Stimulated activated CD8-positive, alpha-beta memory T cell treated with anti-CD3 and anti-CD28 coated beads, Interleukin-15, amount 100 ng/mL, for 48 hours (primary cell): ENCODE results near the gene MAP3K4.
A peak's percentile ranks its signal among the peaks of the same experiment; 100 is the strongest.
"Not testable (repeated sequence)": the region's sequence is repeated elsewhere in the genome, so short reads cannot be mapped to it uniquely, and the experiment has no call there.

Experiments used
- DNase-seq, 2 donors: peaks; one replicate each; pipeline ENCODE4 v3.0.0-alpha.2; 2020; ENCODE audit warnings: low read depth in 2 of 2

The MAP3K4 gene

DNA sequence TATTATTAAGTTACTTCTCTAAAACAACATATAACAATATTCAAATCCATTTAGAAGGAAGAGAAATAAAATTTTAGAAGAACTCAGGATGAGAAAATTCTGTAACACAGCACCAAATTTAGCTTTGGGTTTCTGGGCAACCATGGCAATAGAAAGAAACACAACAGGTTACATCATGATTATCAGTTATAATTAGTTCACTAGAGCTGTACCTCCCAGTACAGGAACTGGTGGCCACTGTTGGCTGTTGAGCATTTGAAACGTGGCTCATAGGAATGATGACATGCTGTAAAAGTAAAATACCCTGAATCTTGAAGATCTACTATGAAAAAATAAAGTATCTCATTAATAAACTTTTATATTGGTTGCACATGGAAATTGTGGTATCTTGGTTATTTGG lies 23.7 kb upstream of the MAP3K4 start:
- no peak for DNase-seq

DNA sequence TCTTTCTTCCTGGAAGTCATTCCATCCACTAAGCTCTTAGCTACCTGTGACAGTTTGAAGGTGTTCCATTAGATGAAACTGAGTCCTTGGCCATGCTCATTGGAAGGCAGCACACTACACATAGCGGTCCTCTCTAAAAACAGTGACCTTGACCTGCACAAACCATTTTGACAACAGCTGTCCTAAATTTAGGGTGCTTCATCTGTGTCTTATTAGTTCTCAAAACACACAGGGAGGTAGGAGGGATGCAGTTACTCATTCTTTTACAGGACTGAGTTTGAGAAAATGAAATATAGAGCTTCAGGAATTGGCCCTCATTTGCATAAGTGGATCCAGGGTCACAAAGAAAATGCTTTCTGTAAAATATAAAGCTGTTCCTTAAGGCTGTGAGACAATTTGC lies 20.4 kb upstream of the MAP3K4 start:
- no peak for DNase-seq

DNA sequence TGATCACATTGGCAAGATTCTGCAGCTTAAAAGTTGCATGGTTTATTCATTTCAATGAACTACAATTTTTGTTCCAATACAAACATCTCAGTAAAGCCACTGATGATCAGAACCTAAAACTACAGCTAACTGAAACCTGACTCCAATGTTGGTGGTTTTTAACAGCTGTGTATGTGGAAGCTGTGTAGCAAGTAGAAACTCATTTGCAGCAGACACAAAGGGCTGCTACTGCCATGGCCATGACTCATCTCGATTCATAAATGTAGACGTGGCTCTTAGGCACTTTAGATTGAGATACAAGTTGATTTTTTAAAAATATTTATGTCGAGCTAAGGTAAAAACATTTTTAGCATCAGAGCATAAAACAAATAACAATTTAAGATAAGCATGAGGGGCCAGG lies 19.5 kb upstream of the MAP3K4 start:
- DNase-seq = no peak

DNA sequence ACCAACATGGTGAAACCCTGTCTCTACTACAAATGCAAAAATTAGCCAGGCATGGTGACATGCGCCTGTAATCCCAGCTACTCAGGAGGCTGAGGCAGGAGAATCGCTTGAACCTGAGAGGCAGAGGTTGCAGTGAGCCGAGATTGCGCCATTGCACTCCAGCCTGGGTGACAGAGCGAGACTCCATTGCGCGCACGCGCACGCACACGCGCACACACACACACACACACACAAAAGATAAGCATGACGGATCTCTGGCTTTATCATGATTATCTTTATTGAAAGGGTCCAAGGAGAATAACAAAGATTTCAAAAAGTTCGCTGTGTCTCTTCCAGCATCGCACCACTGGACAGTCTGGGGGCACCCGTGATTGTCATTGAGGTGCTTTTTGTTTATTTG lies 19.0 kb upstream of the MAP3K4 start:
- not testable (repeated sequence) for DNase-seq

DNA sequence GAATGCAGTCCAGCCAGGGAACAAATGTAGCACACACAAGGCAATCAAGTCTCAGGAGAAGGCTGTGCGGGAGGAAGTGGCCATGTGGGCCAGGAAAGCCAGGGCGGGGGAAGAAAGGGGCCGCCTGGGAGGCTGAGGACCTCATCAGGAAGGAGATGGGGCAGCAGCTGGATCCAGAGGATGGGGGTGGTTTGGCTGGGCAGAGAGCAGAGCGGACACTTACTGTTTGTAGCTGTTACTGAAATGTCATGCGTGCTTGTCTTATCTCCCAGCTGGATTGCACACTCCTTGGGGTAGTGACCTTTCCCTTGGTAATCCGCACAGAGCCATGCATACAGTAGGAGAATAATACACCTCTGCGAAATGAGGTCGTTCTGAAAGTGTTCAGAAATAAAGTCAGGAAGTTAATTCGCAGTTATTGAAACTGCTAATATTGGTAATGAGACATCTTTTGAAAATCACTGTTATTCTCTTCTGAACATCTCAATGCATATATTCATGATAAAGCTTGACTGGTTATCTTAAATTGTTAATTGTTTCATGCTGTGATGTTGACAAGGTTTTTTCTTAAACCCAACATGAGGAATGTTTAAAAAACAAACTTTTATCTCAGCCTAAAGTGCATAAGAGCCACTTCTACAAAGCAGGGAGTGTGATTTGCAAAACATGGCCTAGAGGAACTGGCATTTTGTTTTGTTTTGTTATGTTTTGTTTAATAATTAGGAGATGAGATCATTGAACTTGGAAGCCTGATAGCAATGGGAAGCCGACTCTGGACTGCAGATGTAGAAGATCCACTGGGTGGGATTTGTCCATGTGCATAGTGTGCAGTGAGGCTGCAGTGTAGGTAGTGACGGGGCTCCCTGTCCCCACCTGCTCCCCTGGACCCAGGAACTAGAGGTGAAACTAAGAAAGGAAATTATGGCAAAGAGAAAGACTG lies 18.0 kb upstream of the MAP3K4 start:
- DNase-seq = no peak

DNA sequence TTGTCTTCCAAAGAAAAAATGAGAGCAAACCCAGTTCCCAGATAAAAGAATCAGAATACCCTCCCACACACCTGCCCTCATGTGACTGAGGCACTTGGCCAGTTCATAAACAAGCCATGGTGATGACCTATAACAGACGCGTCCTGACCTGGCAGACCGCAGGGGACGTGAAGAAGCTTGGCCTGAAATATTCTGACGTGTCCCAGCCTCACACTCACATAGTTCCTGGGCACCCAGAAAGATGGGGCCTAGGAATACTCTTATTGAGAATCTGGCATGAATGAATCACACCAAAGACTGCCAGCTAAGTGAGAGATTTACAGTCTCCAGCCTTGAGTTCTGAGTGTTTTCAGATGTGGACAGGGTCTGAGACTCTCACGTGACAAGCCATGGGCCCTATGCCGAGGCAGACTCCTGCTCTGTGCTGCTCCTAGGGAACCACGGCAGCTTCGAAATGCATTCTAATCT lies 17.2 kb upstream of the MAP3K4 start:
- no peak for DNase-seq

DNA sequence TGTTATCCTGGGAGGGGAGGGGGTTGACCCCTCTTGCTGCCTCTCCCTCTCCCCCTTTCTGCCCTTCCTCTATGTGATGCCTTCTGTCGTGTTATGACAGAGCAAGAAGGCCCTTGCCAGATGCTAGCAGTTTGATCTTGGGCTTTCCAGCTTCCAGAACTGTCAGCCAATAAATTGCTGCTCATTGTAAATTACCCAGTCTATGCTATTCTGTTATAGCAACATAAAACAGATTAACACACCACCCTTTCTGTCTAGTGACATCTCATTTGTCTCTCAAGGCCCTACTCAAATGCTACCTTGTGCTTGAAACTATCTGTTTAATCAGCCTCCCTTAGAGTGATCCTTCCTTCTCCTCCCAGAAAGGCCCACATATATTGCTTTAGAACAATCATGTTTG lies 16.4 kb upstream of the MAP3K4 start:
- no peak for DNase-seq

DNA sequence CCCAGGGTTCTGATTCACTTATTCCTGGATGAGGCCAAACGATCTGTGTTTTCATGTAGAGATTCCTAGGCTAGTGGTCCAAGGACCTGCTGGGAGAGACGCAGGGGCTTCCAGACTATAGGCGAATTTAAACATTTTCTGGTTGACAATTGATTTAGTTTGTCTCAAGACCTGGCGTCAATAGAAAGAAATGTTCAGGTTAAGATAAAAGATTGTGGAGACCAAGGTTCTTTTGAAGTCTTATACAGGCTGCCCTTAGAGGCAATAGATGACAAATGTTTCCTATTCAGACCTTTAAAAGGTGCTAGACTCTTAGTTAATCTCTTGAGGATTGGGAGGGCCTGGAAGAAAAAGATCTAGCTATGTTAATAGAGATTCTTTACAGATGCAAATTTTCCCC lies 15.6 kb upstream of the MAP3K4 start:
- DNase-seq = not testable (repeated sequence)

DNA sequence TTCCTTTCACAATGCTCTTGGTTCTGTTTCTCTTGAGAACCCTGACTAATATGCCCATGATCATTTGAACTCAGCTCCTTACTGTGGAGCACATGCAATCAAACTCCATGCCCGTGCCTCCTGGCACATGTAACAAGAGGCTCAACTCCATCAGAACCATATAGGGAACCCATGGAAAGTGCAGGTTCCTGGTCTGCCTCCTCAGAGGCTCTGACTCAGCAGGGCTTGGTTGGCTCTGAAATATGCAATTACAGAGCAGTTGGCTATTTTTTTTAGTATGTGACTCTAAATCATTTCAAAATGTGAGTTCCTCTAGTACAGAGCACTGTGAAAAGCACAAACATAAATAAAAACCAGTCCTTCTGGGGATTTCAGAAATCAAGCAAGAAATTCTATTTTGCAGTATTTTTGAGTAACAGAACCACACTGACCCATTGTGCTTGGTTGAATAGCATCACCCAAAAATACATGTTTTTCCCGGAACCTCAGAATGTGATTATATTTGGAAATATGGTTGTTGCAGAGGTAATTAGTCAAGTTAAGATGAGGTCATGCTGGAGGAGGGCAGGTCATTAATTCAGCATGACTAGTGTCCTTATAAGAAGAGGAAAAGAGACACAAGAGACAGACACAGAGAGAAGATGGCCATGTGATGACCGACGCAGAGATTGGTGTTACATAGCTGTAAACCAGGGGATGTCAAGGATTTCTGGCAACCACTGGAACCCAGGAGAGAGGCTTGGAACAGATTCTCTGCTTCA lies 13.2 kb upstream of the MAP3K4 start:
- no peak for DNase-seq

DNA sequence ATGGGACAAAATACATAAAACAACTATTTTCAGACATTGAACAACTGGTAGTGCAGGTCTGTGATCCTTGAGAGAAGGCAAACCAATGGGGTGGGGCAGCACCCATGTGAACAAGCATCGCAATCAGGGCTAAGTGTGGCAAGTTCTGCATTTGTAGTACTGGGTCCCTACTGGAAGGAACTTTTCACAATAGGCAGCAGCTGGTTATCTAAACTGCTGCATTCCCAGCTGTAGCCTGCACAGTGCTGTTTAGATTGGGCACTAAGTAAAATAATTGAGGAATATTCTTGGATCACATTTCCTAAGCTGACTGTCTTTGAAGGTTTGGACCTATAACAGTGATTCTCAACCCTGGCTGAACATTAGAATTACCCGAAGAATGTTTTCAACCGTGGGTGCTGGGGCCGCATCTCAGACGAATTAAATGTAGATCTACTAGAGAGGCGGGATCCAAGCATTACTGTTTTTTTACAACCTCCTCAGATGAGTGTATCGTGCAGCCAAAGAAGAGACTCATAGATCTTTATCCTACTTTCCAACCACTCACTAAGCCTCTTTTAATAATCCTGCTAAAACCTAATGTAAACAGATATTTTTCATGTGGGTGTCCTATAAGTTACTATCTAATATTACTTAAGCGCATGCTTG lies 12.4 kb upstream of the MAP3K4 start:
- no peak for DNase-seq

DNA sequence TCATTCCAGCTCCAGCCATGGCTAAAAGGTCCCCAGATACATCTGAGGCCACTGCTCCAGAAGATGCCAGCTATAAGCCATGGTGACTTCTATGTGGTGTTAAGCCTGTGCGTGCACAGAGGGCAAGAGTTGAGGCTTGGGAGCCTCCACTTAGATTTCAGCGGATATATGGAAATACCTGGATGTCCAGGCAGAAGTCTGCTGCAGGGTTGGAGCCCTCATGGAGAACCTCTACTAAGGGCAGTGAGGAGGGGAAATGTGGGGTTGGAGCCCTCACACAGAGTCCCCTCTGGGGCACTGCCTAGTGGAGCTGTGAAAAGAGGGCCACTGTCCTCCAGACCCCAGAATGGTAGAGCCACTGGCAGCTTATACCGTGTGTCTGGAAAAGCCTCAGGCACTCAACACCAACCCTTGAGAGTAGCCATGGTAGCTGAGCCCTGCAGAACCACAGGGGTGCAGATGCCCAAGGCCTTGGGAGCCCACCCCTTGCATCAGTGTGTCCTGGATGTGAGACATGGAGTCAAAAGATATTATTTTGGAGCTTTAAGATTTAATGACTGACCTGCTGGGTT lies 8.1 kb upstream of the MAP3K4 start:
- DNase-seq = not testable (repeated sequence)

DNA sequence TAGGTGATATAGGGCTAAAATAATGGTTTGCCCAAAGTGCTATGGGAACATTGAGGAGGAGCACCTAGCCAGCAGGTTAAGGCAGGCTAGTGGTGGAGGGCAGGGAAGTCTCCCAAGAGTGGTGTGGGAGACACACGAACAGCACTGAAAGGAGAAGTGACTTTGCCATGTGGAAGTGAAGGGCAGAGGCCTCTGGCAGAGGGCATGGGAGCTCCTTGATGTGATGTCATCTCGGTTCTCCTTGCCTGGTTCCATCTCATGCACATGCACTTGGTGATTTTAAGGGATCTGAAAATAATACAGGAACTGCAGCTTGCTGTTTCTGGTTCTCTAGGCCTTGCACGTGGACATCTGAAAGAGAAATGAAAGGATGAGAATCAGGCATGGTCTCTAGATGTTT lies 4.7 kb upstream of the MAP3K4 start:
- no peak for DNase-seq

DNA sequence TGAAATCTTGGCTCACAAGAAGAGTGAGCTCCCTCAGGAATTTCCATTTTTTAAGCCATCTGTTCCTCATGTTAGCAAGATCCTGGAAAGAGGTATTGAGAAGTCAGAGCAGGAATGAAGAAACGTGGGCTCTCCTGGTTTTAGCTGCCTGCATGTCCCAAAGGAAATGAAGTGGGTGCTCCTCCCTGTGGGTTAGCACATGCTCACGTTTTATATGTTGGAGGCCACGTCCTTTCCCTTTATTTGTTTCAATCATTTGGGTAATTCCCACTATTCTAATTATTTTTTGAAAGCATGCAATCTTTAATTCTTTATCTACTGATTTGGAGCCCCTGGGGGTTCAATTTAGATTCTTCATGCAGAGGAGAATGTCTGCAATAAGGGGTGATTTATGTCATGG lies 4.3 kb upstream of the MAP3K4 start:
- DNase-seq = no peak

DNA sequence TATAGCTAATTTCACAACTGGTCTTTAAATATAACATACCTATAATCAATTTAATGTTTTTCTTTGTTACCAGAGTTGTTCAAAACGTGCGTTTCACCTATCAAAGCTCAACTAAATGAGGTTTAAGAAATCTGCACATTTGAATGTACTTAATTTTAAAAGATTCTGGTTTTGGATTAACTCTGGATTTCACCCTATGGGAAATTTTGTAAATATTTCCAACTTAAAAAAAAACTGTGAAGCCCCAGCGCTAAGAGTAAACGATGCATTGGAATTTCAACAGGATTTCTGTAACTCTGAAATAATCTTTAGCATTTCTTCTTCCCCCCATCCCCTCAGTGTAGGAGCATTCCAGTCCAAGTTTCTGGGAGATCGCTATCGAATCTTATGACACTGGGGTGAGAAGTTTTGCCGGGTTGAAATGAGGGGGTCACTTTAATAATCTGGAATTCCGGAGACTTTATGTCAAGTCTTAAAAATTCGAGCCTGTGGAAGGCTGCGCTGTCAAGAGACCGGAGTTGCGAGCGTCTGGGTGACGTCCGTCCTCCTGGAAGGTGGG lies 643 bp upstream of the MAP3K4 start:
- DNase-seq = no peak

DNA sequence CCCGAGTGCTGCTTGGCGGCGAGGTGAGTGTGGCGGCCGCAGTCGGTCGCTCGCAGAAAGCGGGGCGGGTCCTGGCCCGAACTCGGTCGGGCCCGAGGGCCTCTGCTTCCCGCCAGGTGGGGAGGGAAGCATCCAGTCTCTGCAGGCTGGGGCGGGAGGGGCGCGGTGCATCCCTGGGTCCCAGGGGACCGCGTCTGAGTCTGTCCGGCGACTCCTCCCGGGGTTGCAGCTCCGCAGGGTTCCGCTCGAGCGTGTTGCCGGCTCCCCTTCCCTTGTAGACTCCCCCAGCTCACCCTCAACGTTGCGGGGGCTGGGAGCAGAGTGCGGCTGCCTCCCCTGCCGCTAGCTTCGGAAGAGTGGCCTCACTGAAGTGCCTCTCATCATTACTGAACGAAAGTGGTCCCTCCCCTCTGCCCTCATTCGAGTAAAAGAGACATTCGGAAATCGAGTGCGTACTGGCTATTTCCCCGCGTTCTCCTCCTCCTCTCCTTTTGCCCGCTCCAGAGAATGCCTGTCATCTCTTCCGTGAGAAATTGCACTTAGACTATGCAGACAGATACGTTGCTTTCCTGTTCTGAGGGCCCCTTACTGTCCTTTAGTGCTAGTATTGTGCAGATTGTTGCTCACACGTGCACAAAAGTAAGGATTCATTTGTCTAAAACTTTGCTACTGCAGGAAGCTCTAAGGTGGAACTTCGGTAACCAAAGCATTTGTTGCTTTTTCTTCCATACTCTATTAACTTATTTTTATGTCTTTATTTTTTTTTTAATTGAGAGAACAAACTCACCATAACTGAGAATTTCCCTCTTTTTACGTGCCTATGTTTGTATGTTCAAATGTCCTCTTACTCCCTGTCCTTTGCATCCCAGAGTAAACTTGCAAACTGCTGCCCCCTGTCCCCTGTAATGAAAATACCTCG lies 751 bp downstream of the MAP3K4 start:
- DNase-seq = peak; percentile 9 to 29

DNA sequence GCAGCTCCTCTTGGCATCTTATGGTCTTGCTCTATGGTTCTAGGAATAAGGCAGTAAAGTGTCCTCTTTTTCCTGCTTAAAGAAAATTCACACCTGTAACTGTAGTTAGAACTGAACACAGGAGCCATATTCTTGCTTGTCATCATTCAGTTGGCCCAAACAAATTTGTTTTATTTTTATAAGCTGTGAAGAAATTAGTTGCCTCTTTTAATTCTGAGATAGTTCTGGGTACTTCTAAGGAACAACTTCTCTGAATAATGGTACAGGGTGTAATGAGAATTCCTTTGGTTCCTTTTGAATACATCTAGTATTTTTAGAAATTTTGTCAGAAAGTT lies 1.4 kb downstream of the MAP3K4 start:
- DNase-seq = no peak

DNA sequence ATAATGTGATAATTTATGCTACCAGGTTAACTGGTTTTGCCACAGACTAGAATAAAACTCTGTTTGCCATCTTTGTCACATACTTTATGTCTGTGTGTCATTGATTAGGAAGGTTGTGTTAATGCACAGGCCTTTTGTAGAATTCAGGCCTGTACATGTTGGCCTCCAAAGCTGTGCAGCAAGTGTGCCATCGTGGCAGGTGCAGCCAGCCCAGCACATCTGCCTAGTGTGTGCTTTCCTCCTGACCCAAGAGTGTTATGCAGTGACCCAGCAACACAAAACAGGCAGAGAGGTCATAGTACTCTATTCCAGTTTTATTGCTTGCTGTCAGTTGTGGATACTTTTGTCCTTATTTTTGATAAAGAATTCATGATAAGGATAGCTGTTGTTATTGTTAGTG lies 3.7 kb downstream of the MAP3K4 start:
- DNase-seq = no peak

DNA sequence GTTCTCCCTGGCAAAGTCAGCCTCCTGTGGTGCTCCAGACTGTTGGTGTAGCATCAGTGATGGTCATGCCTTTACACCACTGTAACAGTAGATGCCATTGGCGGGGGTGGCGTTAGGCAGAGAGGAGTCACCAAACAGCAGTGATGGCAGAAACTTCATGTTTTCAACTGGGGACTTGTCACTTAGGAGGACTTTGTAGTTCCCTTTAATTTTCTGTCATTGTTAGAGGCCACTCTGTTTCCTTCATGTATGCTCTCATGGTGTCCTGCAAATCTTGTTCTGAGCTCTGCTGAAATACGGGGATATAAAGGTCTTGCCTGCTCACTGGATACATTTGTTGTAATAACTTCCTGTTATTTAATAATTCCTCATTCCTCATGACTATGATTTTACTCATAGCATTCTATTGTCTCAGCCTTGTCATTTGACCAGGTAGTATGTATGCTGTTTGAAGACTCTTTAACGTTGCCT lies 4.6 kb downstream of the MAP3K4 start:
- DNase-seq = no peak

DNA sequence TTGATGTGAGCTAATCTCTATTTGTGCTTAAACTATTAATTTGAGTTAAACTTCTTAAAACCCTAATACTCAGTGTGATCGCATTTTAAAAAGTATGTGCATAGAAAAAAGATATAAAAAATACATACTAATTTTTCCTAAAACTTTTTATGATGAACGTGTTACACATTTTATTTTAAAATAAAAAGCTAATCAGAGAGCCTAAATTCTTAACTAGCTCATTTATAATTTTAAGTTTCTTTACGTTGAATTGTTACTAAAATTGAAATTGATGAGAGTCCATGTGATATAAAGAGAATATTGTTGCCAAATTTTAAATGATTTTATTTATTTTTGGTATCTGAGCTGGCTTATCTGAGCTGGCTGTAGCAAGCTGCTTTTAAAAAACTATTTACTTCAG lies 6.6 kb downstream of the MAP3K4 start:
- DNase-seq = no peak

DNA sequence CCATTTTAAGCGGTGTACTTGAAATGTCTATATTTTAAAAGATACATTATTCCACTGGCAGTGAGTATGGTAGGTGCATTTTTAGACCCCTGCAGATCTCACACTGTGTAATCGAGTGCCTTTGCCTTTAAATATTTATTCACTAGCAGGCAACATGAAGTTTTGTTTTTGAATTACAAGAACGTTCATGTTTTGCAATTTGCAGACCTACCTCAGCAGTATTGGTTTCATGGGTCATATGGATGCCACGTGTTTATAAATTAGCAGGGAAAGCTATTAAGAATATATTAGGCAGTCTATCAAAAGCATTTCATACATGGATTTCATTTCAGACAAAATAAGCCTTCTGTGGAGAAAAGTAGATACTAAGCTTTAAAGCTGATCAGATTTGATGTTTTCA lies 7.2 kb downstream of the MAP3K4 start:
- no peak for DNase-seq

DNA sequence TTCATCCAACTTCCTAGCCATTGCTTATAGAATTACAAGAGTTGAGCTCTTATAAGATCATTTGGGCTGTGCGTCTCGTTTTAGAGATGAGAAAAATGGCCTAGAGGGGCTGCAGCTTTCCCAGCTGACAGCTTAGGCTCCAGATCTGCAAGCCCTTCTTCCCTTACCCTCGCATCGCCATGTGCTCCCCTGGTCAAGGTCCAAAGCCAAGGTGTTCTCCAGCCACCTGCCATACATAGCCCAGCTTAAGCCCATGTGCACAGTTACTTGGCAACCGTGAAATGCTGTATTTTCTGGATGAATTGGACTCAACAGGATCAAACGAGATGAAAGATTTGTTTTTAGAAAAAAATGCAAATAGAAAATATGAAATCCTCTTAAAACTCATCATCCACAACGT lies 7.9 kb downstream of the MAP3K4 start:
- DNase-seq = no peak
